ENCODE results near the gene KCNQ4.

Gene KCNQ4

GRCh38 chr1:40838980-40839942 is 55.7 kb downstream of the KCNQ4 start:
- no peak for DNase-seq (ENCODE audit: low read depth in 2 of 2)

GRCh38 chr1:40839943-40840335 is 56.4 kb downstream of the KCNQ4 start:
- no peak for DNase-seq (ENCODE audit: low read depth in 2 of 2)

GRCh38 chr1:40840526-40841323 is 57.1 kb downstream of the KCNQ4 start:
- DNase-seq (ENCODE audit: low read depth in 2 of 2): no peak

- no peak for DNase-seq (ENCODE audit: low read depth in 2 of 2)
Measured at GRCh38 chr1:40841602-40842001, 58.0 kb downstream of the KCNQ4 start.

- no peak for DNase-seq (ENCODE audit: low read depth in 2 of 2)
Measured at GRCh38 chr1:40842207-40842606, 58.6 kb downstream of the KCNQ4 start.

- DNase-seq (ENCODE audit: low read depth in 2 of 2): no peak
Measured at GRCh38 chr1:40842691-40843090, 59.1 kb downstream of the KCNQ4 start.

GRCh38 chr1:40844079-40844478 is 60.5 kb downstream of the KCNQ4 start:
- no peak for DNase-seq (ENCODE audit: low read depth in 2 of 2)

- DNase-seq (ENCODE audit: low read depth in 2 of 2): no peak
Measured at GRCh38 chr1:40844887-40845878, 61.6 kb downstream of the KCNQ4 start.

GRCh38 chr1:40845895-40846294 is 62.3 kb downstream of the KCNQ4 start:
- DNase-seq (ENCODE audit: low read depth in 2 of 2): no peak

GRCh38 chr1:40847023-40847745 is 63.6 kb downstream of the KCNQ4 start:
- no peak for DNase-seq (ENCODE audit: low read depth in 2 of 2)

GRCh38 chr1:40848530-40849189 is 65.1 kb downstream of the KCNQ4 start:
- DNase-seq (ENCODE audit: low read depth in 2 of 2): no peak

- peak; percentile 56 to 65 for DNase-seq (ENCODE audit: low read depth in 2 of 2)
Measured at GRCh38 chr1:40849801-40850592, 66.4 kb downstream of the KCNQ4 start.

GRCh38 chr1:40851643-40852042 is 68.1 kb downstream of the KCNQ4 start:
- no peak for DNase-seq (ENCODE audit: low read depth in 2 of 2)

- DNase-seq (ENCODE audit: low read depth in 2 of 2): no peak
Measured at GRCh38 chr1:40853113-40853884, 69.7 kb downstream of the KCNQ4 start.

- no peak for DNase-seq (ENCODE audit: low read depth in 2 of 2)
Measured at GRCh38 chr1:40853885-40854170, 70.2 kb downstream of the KCNQ4 start.

GRCh38 chr1:40855513-40855912 is 71.9 kb downstream of the KCNQ4 start:
- no peak for DNase-seq (ENCODE audit: low read depth in 2 of 2)

- DNase-seq (ENCODE audit: low read depth in 2 of 2): no peak
Measured at GRCh38 chr1:40856116-40856515, 72.5 kb downstream of the KCNQ4 start.

GRCh38 chr1:40856656-40857302 is 73.2 kb downstream of the KCNQ4 start:
- no peak for DNase-seq (ENCODE audit: low read depth in 2 of 2)
